HCT116 (cell line): ENCODE results near the gene LMBR1L. TPM values are rescaled to one million over a fixed set of nuclear protein-coding genes. Genes with fewer than 3 reads are reported as not detected.
"Not testable (repeated sequence)": the region's sequence is repeated elsewhere in the genome, so short reads cannot be mapped to it uniquely, and the experiment has no call there.

ENCODE experiments used
- ATAC-seq: fragments of 200-7000 bp; cut with Tn5 transposase; 2 replicates; pipeline ENCODE4 v1.9.1; 2020; ENCODE audit warnings: mild to moderate bottlenecking, moderate library complexity
- BruUV-seq: library from RNA; stranded (reverse); fragments of 400-500 nt; replicated peaks from 2 replicates; lab custom pipeline; 2021; lab: Mats Ljungman, UMichigan
- CTCF ChIA-PET: fragments of 300-600 bp; sonication (Branson Sonifier 250); formaldehyde crosslinking; loops from one replicate; lab custom pipeline; 2021; ENCODE audit warnings: antibody characterized with exemption; lab: Charles Lee
- POLR2A ChIA-PET: fragments of 300-600, 350-600 bp; sonication (Branson Sonifier 250); formaldehyde crosslinking; loops from one replicate; lab custom pipeline; 2021; ENCODE audit warnings: antibody characterized with exemption; lab: Charles Lee
- RAD21 ChIA-PET, 2 experiments: fragments of 300-600 bp; sonication (Branson Sonifier 250); formaldehyde crosslinking; loops; one replicate each; lab custom pipeline; 2023; ENCODE audit warnings: low total read pairs in 2 of 2; ENCODE audit not compliant: uncharacterized antibody in 2 of 2, unreplicated experiment in 2 of 2, low non-redundant PET in 1 of 2; lab: Charles Lee
- DNase-seq: peaks from one replicate; pipeline ENCODE4 v3.0.0-alpha.2; 2010; ENCODE audit warnings: low read depth, low spot score
- H2AFZ ChIP-seq: fragments of 200-600 bp; shearing (Covaris generic), sonication (generic); 2 replicates; pipeline ENCODE4 v1.6.1; 2017; ENCODE audit warnings: low read depth, mixed run types, mixed read lengths, antibody characterized with exemption, low read length; ENCODE audit not compliant: poor library complexity, severe bottlenecking
- H3K27ac ChIP-seq: 2 replicates; pipeline ENCODE4 v1.5.1; 2012; ENCODE audit warnings: low read depth, low read length
- H3K27me3 ChIP-seq: fragments of 200-600 bp; sonication (generic); 2 replicates; pipeline ENCODE4 v1.6.1; 2016; ENCODE audit warnings: mixed run types, low read length, mixed read lengths; ENCODE audit not compliant: insufficient read depth
- H3K36me3 ChIP-seq, 2 experiments: fragments of 200-500 bp in 1 of 2; fragments of 200-600 bp in 1 of 2; sonication (Bioruptor generic) in 1 of 2; sonication (generic) in 1 of 2; 2 replicates each; pipeline versions ENCODE4 v1.5.1 to v1.6.1; 2014 to 2016; ENCODE audit warnings: low read length in 2 of 2, inconsistent platforms in 1 of 2, mixed read lengths in 1 of 2, mixed run types in 1 of 2; ENCODE audit not compliant: insufficient read depth in 2 of 2, control insufficient read depth in 1 of 2
- H3K4me1 ChIP-seq, 2 experiments: fragments of 200-600 bp in 1 of 2; sonication (generic) in 1 of 2; 2 replicates each; pipeline versions ENCODE4 v1.5.1 to v1.6.1; 2012 to 2017; ENCODE audit warnings: low read length in 2 of 2, inconsistent platforms in 1 of 2, mild to moderate bottlenecking in 1 of 2, mixed read lengths in 1 of 2, mixed run types in 1 of 2, moderate library complexity in 1 of 2; ENCODE audit not compliant: insufficient read depth in 2 of 2, control insufficient read depth in 1 of 2
- H3K4me2 ChIP-seq: fragments of 200-600 bp; sonication (generic); 2 replicates; pipeline ENCODE4 v1.6.1; 2017; ENCODE audit warnings: mixed run types, low read length, mixed read lengths
- H3K4me3 ChIP-seq, 2 experiments: fragments of 200-600 bp in 1 of 2; sonication (generic) in 1 of 2; replicated peaks in 1 of 2; 2 replicates each; pipeline ENCODE4 v1.5.1; 2011 to 2016; ENCODE audit warnings: low read length in 2 of 2, control low read depth in 1 of 2, low read depth in 1 of 2, mild to moderate bottlenecking in 1 of 2, mixed read lengths in 1 of 2, mixed run types in 1 of 2
- H3K79me2 ChIP-seq: fragments of 200-600 bp; sonication (generic); 2 replicates; pipeline ENCODE4 v1.6.1; 2017; ENCODE audit warnings: mild to moderate bottlenecking, mixed run types, low read length, moderate library complexity, mixed read lengths; ENCODE audit not compliant: insufficient read depth
- H3K9ac ChIP-seq: fragments of 200-600 bp; sonication (generic); 2 replicates; pipeline ENCODE4 v1.6.1; 2016; ENCODE audit warnings: low read length, mixed read lengths
- H3K9me2 ChIP-seq: fragments of 200-600 bp; sonication (generic), shearing (Covaris generic); 2 replicates; pipeline ENCODE4 v1.6.1; 2017; ENCODE audit warnings: mixed run types, mild to moderate bottlenecking, moderate library complexity; ENCODE audit not compliant: insufficient read depth
- H3K9me3 ChIP-seq, 2 experiments: fragments of 200-500 bp in 1 of 2; fragments of 200-600 bp in 1 of 2; sonication (Bioruptor generic) in 1 of 2; sonication (generic) in 1 of 2; 2 replicates each; pipeline ENCODE4 v1.6.1; 2014 to 2017; ENCODE audit warnings: low read length in 2 of 2, mixed read lengths in 2 of 2, inconsistent platforms in 1 of 2, low read depth in 1 of 2, mild to moderate bottlenecking in 1 of 2, mixed run types in 1 of 2, moderate library complexity in 1 of 2; ENCODE audit not compliant: control insufficient read depth in 1 of 2, insufficient read depth in 1 of 2
- H4K20me1 ChIP-seq: fragments of 200-600 bp; sonication (generic), shearing (Covaris generic); 2 replicates; pipeline ENCODE4 v1.6.1; 2017; ENCODE audit warnings: mixed run types, mild to moderate bottlenecking, moderate library complexity; ENCODE audit not compliant: insufficient read depth
- EGR1 ChIP-seq: IDR thresholded peaks from 2 replicates; pipeline ENCODE4 v1.6.1; 2012; ENCODE audit warnings: low read depth
- ELF1 ChIP-seq: IDR thresholded peaks from 2 replicates; pipeline ENCODE4 v1.6.1; 2012; ENCODE audit warnings: low read depth, borderline replicate concordance
- EZH2phosphoT487 ChIP-seq: fragments of 200-600 bp; IDR thresholded peaks from 2 replicates; pipeline ENCODE4 v1.6.1; 2018; ENCODE audit warnings: antibody characterized with exemption, borderline replicate concordance
- FOSL1 ChIP-seq: IDR thresholded peaks from 2 replicates; pipeline ENCODE4 v1.6.1; 2012; ENCODE audit warnings: low read depth
- POLR2AphosphoS5 ChIP-seq: IDR thresholded peaks from 2 replicates; pipeline ENCODE4 v1.6.1; 2011; ENCODE audit warnings: mild to moderate bottlenecking, low read depth, low read length, moderate library complexity
- SIN3A ChIP-seq: IDR thresholded peaks from 2 replicates; pipeline ENCODE4 v1.6.1; 2012; ENCODE audit warnings: low read depth
- intact Hi-C: fragments of 100-400 bp; cut with micrococcal nuclease; formaldehyde crosslinking; loops from 2 replicates; pipeline ENCODE4 v1.10.0; 2022
- total RNA-seq: library from RNA; stranded (reverse); gene quantifications from one replicate; pipeline ENCODE4 v1.2.1, GENCODE V29; 2021; ENCODE audit not compliant: unreplicated experiment
- TF ChIP-seq, protein P1 (sequence below): IDR thresholded peaks from 2 replicates; pipeline ENCODE4 v1.6.1; 2012

LMBR1L gene
- total RNA-seq, 1 experiment from 2014 or later: 44.4 TPM

DNA sequence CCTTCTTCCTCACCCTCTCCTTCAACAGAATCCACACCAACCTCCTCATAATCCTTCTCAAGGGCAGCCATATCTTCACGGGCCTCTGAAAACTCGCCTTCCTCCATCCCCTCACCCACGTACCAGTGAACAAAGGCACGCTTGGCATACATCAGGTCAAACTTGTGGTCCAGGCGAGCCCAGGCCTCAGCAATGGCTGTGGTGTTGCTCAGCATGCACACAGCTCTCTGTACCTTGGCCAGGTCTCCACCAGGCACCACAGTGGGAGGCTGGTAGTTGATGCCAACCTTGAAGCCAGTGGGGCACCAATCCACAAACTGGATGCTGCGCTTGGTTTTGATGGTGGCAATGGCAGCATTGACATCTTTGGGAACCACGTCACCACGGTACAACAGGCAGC lies 17.3 kb upstream of the LMBR1L start:
- POLR2A ChIA-PET: interaction anchor here (1.2 to 1.8 kb wide), 2 partner anchors 17 to 64 kb away, joined by 3 to 6 read pairs; partner anchors contain the start of gene LMBR1L
- BruUV-seq: not testable (repeated sequence)
- CTCF ChIA-PET: interaction anchor here (1.5 kb wide), 1 partner anchor 40 kb away, joined by 4 read pairs; no protein-coding TSS in a partner anchor

DNA sequence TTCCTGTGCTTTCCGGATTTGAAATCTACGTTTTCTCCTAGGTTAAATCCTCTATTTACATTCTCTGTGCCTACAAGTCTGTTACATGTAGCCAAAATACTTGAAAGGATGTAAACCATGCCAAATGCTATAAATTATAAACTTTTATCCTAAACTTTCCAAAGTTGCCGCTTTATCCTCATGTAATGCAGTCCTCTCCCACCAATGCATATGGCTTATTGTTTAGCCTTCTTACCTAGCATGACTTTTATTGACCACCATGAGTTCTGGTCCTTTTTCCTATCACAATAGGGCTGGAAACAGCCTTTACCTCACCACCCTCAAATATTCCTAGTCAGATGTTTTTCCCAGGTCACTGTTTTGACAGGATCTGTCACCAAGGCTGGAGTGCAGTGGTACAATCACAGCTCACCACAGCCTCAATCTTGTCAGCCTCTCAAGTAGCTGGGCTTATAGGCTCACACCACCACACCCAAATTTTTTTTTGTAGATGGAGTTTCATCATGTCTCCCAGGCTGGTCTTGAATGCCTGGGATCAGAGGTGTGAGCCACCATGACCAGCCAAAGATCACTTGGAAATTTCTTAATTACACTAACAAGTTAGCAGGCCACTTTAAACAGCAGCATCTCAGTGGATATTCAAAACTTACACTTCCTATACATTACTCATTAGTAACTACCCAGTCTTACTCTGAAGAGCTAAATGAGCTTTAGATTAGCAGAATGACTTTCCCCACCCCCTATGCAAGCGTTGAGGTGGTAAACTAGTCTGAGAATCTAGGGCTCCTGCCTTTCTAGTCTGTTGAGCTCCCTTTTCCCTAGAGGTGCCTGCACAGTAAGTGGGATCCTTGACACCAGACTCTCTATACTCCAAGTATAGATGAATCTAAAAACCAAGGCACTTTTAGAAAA lies 16.5 kb upstream of the LMBR1L start:
- DNase-seq (no peak), ATAC-seq (no peak)
- Histone ChIP-seq H2AFZ (no peak overlapping the region), H3K4me1 (peaks cover 2 to 21% of the 10 kb centered on the region in 2 experiments; a peak in 2 of 4 replicates), H3K4me2 (no peak overlapping the region), H3K4me3 (no peak overlapping the region), H3K27ac (no peak overlapping the region), H3K9me2 (no peaks in the 10 kb centered on the region), H3K9me3 (no peaks in the 10 kb centered on the region), H3K9ac (no peak overlapping the region), H3K27me3 (no peaks in the 10 kb centered on the region), H4K20me1 (peaks cover 14% of the 10 kb centered on the region; the same call in 1 of the 2 replicates), H3K79me2 (peaks cover 31% of the 10 kb centered on the region), H3K36me3 (peaks cover 16 to 30% of the 10 kb centered on the region in 2 experiments)
- ChIA-PET RAD21 (interaction anchor here in 1 of 2 experiments (0.9 kb wide), 1 partner anchor 69 kb away, joined by 3 read pairs; no protein-coding TSS in a partner anchor), POLR2A (interaction anchor here (1.0 to 1.8 kb wide), 3 partner anchors 16 to 63 kb away, joined by 3 to 6 read pairs (median 3); partner anchors contain the start of genes LMBR1L and RHEBL1), CTCF (interaction anchor here (1.5 kb wide), 1 partner anchor 39 kb away, joined by 4 read pairs; no protein-coding TSS in a partner anchor)
- TF ChIP-seq EGR1 (no peak), SIN3A (0 out of 2 replicates have a peak, but pooled peaks have one; percentile 23), FOSL1 (0 out of 2 replicates have a peak, but pooled peaks have one; percentile 13), EZH2phosphoT487 (no peak), ELF1 (no peak), POLR2AphosphoS5 (peak; percentile 67)
- TF ChIP-seq, protein P1, sequence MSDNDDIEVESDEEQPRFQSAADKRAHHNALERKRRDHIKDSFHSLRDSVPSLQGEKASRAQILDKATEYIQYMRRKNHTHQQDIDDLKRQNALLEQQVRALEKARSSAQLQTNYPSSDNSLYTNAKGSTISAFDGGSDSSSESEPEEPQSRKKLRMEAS: 0 out of 2 replicates have a peak, but pooled peaks have one; percentile 12
- BruUV-seq: no TSS peak
- intact Hi-C loops: no loop called here

More for the DNA sequence above, 17.3 kb upstream of the LMBR1L start:
- ATAC-seq, RAD21 ChIA-PET, H3K4me3 ChIP-seq, H3K27me3 ChIP-seq, H3K4me2 ChIP-seq, H2AFZ ChIP-seq, H3K27ac ChIP-seq, H3K9ac ChIP-seq, H3K9me2 ChIP-seq, intact Hi-C loops, H3K9me3 ChIP-seq, DNase-seq: not testable (repeated sequence)
- H3K36me3 ChIP-seq: peaks cover 16 to 30% of the 10 kb centered on the region in 2 experiments
- H3K4me1 ChIP-seq: peaks cover 9 to 29% of the 10 kb centered on the region in 2 experiments; a peak in 3 of 4 replicates
- H4K20me1 ChIP-seq: peaks cover 14% of the 10 kb centered on the region; the same call in 1 of the 2 replicates
- peaks cover 39% of the 10 kb centered on the region for H3K79me2 ChIP-seq
